SH-SY5Y (cell line): ENCODE results near the gene DDX25.

ENCODE experiments used
- GATA2 ChIP-seq: IDR thresholded peaks from 2 replicates; pipeline ENCODE4 v1.6.1; 2011; ENCODE audit warnings: mild to moderate bottlenecking, low read depth, low read length
- GATA3 ChIP-seq: IDR thresholded peaks from 2 replicates; pipeline ENCODE4 v1.6.1; 2011; ENCODE audit warnings: low read depth, mild to moderate bottlenecking, low read length, moderate library complexity

- TF ChIP-seq GATA2 = no peak
- no peak for TF ChIP-seq GATA3
Measured at GRCh38 chr11:125949271-125950177, 45.2 kb downstream of the DDX25 start.
